Endothelial cell (in vitro differentiated cells): ENCODE measurements around the gene ALDH3B1. TPM values are rescaled to one million over a fixed set of nuclear protein-coding genes. Genes with fewer than 3 reads are reported as not detected.

Experiments
- DNase-seq: peaks from one replicate; pipeline ENCODE4 v3.0.0; 2021; ENCODE audit warnings: low spot score
- H3K27ac Mint-ChIP-seq: one replicate; pipeline ENCODE4 v1.8.0; 2021; ENCODE audit warnings: mixed read lengths, inconsistent platforms; ENCODE audit not compliant: unreplicated experiment
- H3K27me3 Mint-ChIP-seq: one replicate; pipeline ENCODE4 v1.8.0; 2021; ENCODE audit warnings: mild to moderate bottlenecking, moderate library complexity, mixed read lengths, inconsistent platforms; ENCODE audit not compliant: unreplicated experiment
- H3K36me3 Mint-ChIP-seq: one replicate; pipeline ENCODE4 v1.8.0; 2021; ENCODE audit warnings: mild to moderate bottlenecking, low read depth, mixed read lengths, inconsistent platforms; ENCODE audit not compliant: unreplicated experiment
- H3K4me1 Mint-ChIP-seq: one replicate; pipeline ENCODE4 v1.8.0; 2021; ENCODE audit warnings: mild to moderate bottlenecking, mixed read lengths, inconsistent platforms; ENCODE audit not compliant: unreplicated experiment
- H3K4me3 Mint-ChIP-seq: one replicate; pipeline ENCODE4 v1.8.0; 2021; ENCODE audit warnings: mild to moderate bottlenecking, mixed read lengths, inconsistent platforms; ENCODE audit not compliant: unreplicated experiment
- H3K9me3 Mint-ChIP-seq: one replicate; pipeline ENCODE4 v1.8.0; 2021; ENCODE audit warnings: mixed read lengths, inconsistent platforms; ENCODE audit not compliant: unreplicated experiment
- CTCF ChIP-seq: fragments of 200-600 bp; sonication (generic); IDR thresholded peaks from one replicate; pipeline ENCODE4 v1.5.0; 2021; ENCODE audit warnings: antibody characterized with exemption; ENCODE audit not compliant: unreplicated experiment
- total RNA-seq: library from RNA; stranded (reverse); fragmentation: NEBNext Ultra II Directional; extraction: Animal tissue kit (Norgen Biotek cat#: 25700); gene quantifications from one replicate; pipeline ENCODE4 v1.2.1, GENCODE V29; 2021; ENCODE audit not compliant: unreplicated experiment

The ALDH3B1 gene
- total RNA-seq, 1 donor from 2014 or later, result not detected

- Mint-ChIP-seq H3K27ac (no peak overlapping the region), H3K9me3 (no peaks in the 10 kb centered on the region), H3K27me3 (peaks cover 6% of the 10 kb centered on the region), H3K4me1 (peaks cover 5% of the 10 kb centered on the region), H3K36me3 (peaks cover 3% of the 10 kb centered on the region), H3K4me3 (no peak overlapping the region)
- DNase-seq, result no peak
- TF ChIP-seq CTCF, result no peak
These were observed 33.4 kb downstream of the ALDH3B1 start for GRCh38 chr11:68043349-68044144.

GRCh38 chr11:68044145-68044813 is 34.2 kb downstream of the ALDH3B1 start:
- Mint-ChIP-seq H3K4me1 (peaks cover 5% of the 10 kb centered on the region), H3K36me3 (peaks cover 3% of the 10 kb centered on the region), H3K27me3 (peaks cover 6% of the 10 kb centered on the region), H3K27ac (no peak overlapping the region), H3K4me3 (no peak overlapping the region), H3K9me3 (no peaks in the 10 kb centered on the region)
- no peak for TF ChIP-seq CTCF
- DNase-seq, result no peak

GRCh38 chr11:68044898-68045351 is 34.8 kb downstream of the ALDH3B1 start:
- peaks cover 3% of the 10 kb centered on the region for H3K36me3 Mint-ChIP-seq
- H3K4me3 Mint-ChIP-seq, result no peak overlapping the region
- H3K27me3 Mint-ChIP-seq, result peaks cover 6% of the 10 kb centered on the region
- peaks cover 3% of the 10 kb centered on the region for H3K4me1 Mint-ChIP-seq
- H3K27ac Mint-ChIP-seq, result no peak overlapping the region
- no peak for TF ChIP-seq CTCF
- no peaks in the 10 kb centered on the region for H3K9me3 Mint-ChIP-seq
- DNase-seq, result no peak

- no peaks in the 10 kb centered on the region for H3K9me3 Mint-ChIP-seq
- no peak overlapping the region for H3K27ac Mint-ChIP-seq
- peaks cover 17% of the 10 kb centered on the region for H3K27me3 Mint-ChIP-seq
- no peak for TF ChIP-seq CTCF
- no peak for DNase-seq
- H3K36me3 Mint-ChIP-seq, result peaks cover 16% of the 10 kb centered on the region
- peaks cover 10% of the 10 kb centered on the region for H3K4me1 Mint-ChIP-seq
- H3K4me3 Mint-ChIP-seq, result no peak overlapping the region
These were observed 37.5 kb downstream of the ALDH3B1 start for GRCh38 chr11:68047437-68048290.
